Natural killer cell (primary cell): ENCODE data around the gene FOXO6. TPM values are rescaled to one million over a fixed set of nuclear protein-coding genes. Genes with fewer than 3 reads are reported as not detected.

Experiments used
- ATAC-seq, 3 donors: fragments of 150-1000 bp in 2 of 3; fragments of 200-7000 bp in 1 of 3; cut with Tn5 transposase; 1 replicate in 1 of 3; 2 replicates in 2 of 3; pipeline ENCODE4 v1.10.0; 2021; ENCODE audit warnings: mild to moderate bottlenecking in 2 of 3, moderate library complexity in 2 of 3
- DNase-seq, 2 donors: peaks; one replicate each; pipeline versions ENCODE4 v3.0.0 to v3.0.0-alpha.2; 2013 to 2021; ENCODE audit warnings: mixed read lengths in 1 of 2
- H3K27ac ChIP-seq: one replicate; pipeline ENCODE4 v1.5.1; 2013; ENCODE audit warnings: mild to moderate bottlenecking, low read length
- H3K27me3 ChIP-seq: one replicate; pipeline ENCODE4 v1.6.1; 2013; ENCODE audit warnings: low read length; ENCODE audit not compliant: control insufficient read depth, insufficient read depth
- H3K36me3 ChIP-seq: one replicate; pipeline ENCODE4 v1.6.1; 2013; ENCODE audit warnings: low read length; ENCODE audit not compliant: control insufficient read depth, insufficient read depth
- H3K4me1 ChIP-seq: one replicate; pipeline ENCODE4 v1.6.1; 2013; ENCODE audit warnings: low read length; ENCODE audit not compliant: control insufficient read depth, insufficient read depth
- H3K4me3 ChIP-seq: one replicate; pipeline ENCODE4 v1.5.1; 2013; ENCODE audit warnings: low read length
- H3K9me3 ChIP-seq: one replicate; pipeline ENCODE4 v1.6.1; 2013; ENCODE audit warnings: low read length; ENCODE audit not compliant: control insufficient read depth, insufficient read depth
- H3K27ac Mint-ChIP-seq, 2 donors: one replicate each; pipeline ENCODE4 v1.8.0; 2022; ENCODE audit warnings: mild to moderate bottlenecking in 2 of 2, mixed read lengths in 2 of 2, moderate library complexity in 1 of 2
- H3K27me3 Mint-ChIP-seq, 2 donors: one replicate each; pipeline ENCODE4 v1.8.0; 2022; ENCODE audit warnings: low read depth in 2 of 2, mixed read lengths in 2 of 2
- H3K36me3 Mint-ChIP-seq: one replicate; pipeline ENCODE4 v1.8.0; 2022; ENCODE audit warnings: mixed read lengths
- H3K4me1 Mint-ChIP-seq, 2 donors: one replicate each; pipeline ENCODE4 v1.8.0; 2022; ENCODE audit warnings: mixed read lengths in 2 of 2
- H3K4me3 Mint-ChIP-seq: one replicate; pipeline ENCODE4 v1.8.0; 2022; ENCODE audit warnings: mild to moderate bottlenecking, moderate library complexity, mixed read lengths
- H3K9me3 Mint-ChIP-seq, 2 donors: one replicate each; pipeline ENCODE4 v1.8.0; 2022; ENCODE audit warnings: mixed read lengths in 2 of 2
- CTCF ChIP-seq: fragments of 200-600 bp; IDR thresholded peaks from one replicate; pipeline ENCODE4 v1.8.0; 2022; ENCODE audit warnings: antibody characterized with exemption
- WGBS: methylation state at CpG from one replicate; pipeline ENCODE4 v1.1.7; 2013; ENCODE audit warnings: missing lambda C conversion rate; ENCODE audit not compliant: insufficient coverage; 5-methylcytosine and 5-hydroxymethylcytosine counted together
- intact Hi-C: fragments of 100-400 bp; cut with micrococcal nuclease; formaldehyde crosslinking; loops from one replicate; pipeline ENCODE4 v1.14.2; 2022
- total RNA-seq, 4 donors: library from RNA; stranded (reverse); fragments of 120-200 nt in 1 of 4; gene quantifications; one replicate each; pipeline versions ENCODE4 v1.2.3 to v1.2.4, GENCODE V29; 2013 to 2022

The FOXO6 gene
- total RNA-seq, 3 donors from 2014 or later (not counting 1 experiment from before 2014, with no cell fraction given) = 1.2 to 3.3 (median 1.7) TPM

GRCh38 chr1:41371630-41372599 is 10.7 kb downstream of the FOXO6 start:
- H3K36me3 Mint-ChIP-seq = no peaks in the 10 kb centered on the region
- peaks cover 2% of the 10 kb centered on the region for H3K4me1 ChIP-seq
- 46% methylated on average over 7 of the region's 7 CpGs for WGBS
- no peak for TF ChIP-seq CTCF
- DNase-seq (no peak), ATAC-seq (no peak)
- intact Hi-C loops = no loop called here
- peaks cover 29% of the 10 kb centered on the region in 2 donors for H3K27me3 Mint-ChIP-seq
- H3K27me3 ChIP-seq = peaks cover 9% of the 10 kb centered on the region
- no peak overlapping the region for H3K27ac ChIP-seq
- H3K9me3 ChIP-seq = no peaks in the 10 kb centered on the region
- no peak overlapping the region for H3K27ac Mint-ChIP-seq
- H3K4me1 Mint-ChIP-seq = peaks cover 0 to 5% of the 10 kb centered on the region in 2 donors
- H3K4me3 Mint-ChIP-seq = no peak overlapping the region
- H3K9me3 Mint-ChIP-seq = no peaks in the 10 kb centered on the region
- H3K36me3 ChIP-seq = no peaks in the 10 kb centered on the region
- H3K4me3 ChIP-seq = no peak overlapping the region

- WGBS = 77% methylated on average over 4 of the region's 4 CpGs
- intact Hi-C loops = no loop called here
Measured at GRCh38 chr1:41372600-41372993, 11.4 kb downstream of the FOXO6 start.

GRCh38 chr1:41373373-41373772 is 12.1 kb downstream of the FOXO6 start:
- 87% methylated on average over 6 of the region's 6 CpGs for WGBS
- no peaks in the 10 kb centered on the region for H3K9me3 ChIP-seq
- no peak overlapping the region for H3K27ac ChIP-seq
- DNase-seq = no peak
- no peak for TF ChIP-seq CTCF
- H3K4me3 ChIP-seq = no peak overlapping the region
- no peaks in the 10 kb centered on the region for H3K36me3 ChIP-seq
- Mint-ChIP-seq H3K36me3 (no peaks in the 10 kb centered on the region), H3K27ac (no peak overlapping the region), H3K27me3 (peaks cover 19 to 20% of the 10 kb centered on the region in 2 donors), H3K9me3 (no peaks in the 10 kb centered on the region), H3K4me1 (no peaks in the 10 kb centered on the region), H3K4me3 (no peak overlapping the region)
- intact Hi-C loops = no loop called here
- ATAC-seq = no peak
- no peaks in the 10 kb centered on the region for H3K27me3 ChIP-seq
- no peaks in the 10 kb centered on the region for H3K4me1 ChIP-seq

More at GRCh38 chr1:41372600-41372993, 11.4 kb downstream of the FOXO6 start:
- Mint-ChIP-seq H3K27ac (no peak overlapping the region), H3K36me3 (no peaks in the 10 kb centered on the region), H3K4me1 (no peaks in the 10 kb centered on the region), H3K4me3 (no peak overlapping the region), H3K9me3 (no peaks in the 10 kb centered on the region), H3K27me3 (peaks cover 22 to 23% of the 10 kb centered on the region in 2 donors)
- Histone ChIP-seq H3K36me3 (no peaks in the 10 kb centered on the region), H3K4me3 (no peak overlapping the region), H3K9me3 (no peaks in the 10 kb centered on the region), H3K4me1 (no peaks in the 10 kb centered on the region), H3K27me3 (peaks cover 2% of the 10 kb centered on the region), H3K27ac (no peak overlapping the region)
- DNase-seq (no peak), ATAC-seq (no peak)
- TF ChIP-seq CTCF = no peak
